LNCAP (cell line): ENCODE results near the gene ANKRD30A.

Experiments
- TF ChIP-seq, protein P1 (sequence below): fragments of 450-650 bp; IDR thresholded peaks from 2 replicates; pipeline ENCODE4 v1.5.1; 2017; ENCODE audit warnings: mild to moderate bottlenecking

The ANKRD30A gene, protein sequence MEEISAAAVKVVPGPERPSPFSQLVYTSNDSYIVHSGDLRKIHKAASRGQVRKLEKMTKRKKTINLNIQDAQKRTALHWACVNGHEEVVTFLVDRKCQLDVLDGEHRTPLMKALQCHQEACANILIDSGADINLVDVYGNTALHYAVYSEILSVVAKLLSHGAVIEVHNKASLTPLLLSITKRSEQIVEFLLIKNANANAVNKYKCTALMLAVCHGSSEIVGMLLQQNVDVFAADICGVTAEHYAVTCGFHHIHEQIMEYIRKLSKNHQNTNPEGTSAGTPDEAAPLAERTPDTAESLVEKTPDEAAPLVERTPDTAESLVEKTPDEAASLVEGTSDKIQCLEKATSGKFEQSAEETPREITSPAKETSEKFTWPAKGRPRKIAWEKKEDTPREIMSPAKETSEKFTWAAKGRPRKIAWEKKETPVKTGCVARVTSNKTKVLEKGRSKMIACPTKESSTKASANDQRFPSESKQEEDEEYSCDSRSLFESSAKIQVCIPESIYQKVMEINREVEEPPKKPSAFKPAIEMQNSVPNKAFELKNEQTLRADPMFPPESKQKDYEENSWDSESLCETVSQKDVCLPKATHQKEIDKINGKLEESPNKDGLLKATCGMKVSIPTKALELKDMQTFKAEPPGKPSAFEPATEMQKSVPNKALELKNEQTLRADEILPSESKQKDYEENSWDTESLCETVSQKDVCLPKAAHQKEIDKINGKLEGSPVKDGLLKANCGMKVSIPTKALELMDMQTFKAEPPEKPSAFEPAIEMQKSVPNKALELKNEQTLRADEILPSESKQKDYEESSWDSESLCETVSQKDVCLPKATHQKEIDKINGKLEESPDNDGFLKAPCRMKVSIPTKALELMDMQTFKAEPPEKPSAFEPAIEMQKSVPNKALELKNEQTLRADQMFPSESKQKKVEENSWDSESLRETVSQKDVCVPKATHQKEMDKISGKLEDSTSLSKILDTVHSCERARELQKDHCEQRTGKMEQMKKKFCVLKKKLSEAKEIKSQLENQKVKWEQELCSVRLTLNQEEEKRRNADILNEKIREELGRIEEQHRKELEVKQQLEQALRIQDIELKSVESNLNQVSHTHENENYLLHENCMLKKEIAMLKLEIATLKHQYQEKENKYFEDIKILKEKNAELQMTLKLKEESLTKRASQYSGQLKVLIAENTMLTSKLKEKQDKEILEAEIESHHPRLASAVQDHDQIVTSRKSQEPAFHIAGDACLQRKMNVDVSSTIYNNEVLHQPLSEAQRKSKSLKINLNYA (N-terminal part only)

DNA sequence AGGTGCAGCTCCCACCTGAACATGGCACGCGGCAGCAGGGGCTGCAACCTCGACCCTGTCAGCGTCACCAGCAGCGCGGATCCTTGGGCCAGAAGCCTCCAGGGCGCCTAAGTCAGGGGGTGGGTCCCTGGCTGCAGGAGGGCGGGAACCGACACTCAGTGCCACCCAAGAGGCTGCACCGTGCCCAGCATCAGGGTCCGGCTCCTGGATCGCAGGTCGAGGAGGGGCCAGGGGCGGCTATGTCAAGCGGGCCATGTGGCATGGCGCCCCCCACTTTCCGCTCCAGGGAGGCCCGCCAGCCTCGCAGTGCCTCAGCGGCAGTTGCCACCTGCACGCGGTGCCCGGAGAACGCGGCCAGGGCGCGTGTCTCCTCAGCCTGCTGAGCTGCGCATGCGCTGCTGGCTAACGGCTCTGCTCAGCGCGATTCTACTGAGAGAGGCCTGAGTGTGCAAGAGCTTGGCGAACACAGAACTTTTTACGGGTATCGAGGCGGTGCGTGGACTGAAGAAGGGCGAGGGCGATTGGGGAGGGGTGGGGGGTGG is at the start of gene ANKRD30A:
TSS of gene ANKRD30A (plus strand) at position 408 of the 542 bp plus-strand sequence. CDS start 190 bp downstream, outside the sequence.
- TF ChIP-seq, protein P1, sequence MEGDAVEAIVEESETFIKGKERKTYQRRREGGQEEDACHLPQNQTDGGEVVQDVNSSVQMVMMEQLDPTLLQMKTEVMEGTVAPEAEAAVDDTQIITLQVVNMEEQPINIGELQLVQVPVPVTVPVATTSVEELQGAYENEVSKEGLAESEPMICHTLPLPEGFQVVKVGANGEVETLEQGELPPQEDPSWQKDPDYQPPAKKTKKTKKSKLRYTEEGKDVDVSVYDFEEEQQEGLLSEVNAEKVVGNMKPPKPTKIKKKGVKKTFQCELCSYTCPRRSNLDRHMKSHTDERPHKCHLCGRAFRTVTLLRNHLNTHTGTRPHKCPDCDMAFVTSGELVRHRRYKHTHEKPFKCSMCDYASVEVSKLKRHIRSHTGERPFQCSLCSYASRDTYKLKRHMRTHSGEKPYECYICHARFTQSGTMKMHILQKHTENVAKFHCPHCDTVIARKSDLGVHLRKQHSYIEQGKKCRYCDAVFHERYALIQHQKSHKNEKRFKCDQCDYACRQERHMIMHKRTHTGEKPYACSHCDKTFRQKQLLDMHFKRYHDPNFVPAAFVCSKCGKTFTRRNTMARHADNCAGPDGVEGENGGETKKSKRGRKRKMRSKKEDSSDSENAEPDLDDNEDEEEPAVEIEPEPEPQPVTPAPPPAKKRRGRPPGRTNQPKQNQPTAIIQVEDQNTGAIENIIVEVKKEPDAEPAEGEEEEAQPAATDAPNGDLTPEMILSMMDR, result no peak

DNA sequence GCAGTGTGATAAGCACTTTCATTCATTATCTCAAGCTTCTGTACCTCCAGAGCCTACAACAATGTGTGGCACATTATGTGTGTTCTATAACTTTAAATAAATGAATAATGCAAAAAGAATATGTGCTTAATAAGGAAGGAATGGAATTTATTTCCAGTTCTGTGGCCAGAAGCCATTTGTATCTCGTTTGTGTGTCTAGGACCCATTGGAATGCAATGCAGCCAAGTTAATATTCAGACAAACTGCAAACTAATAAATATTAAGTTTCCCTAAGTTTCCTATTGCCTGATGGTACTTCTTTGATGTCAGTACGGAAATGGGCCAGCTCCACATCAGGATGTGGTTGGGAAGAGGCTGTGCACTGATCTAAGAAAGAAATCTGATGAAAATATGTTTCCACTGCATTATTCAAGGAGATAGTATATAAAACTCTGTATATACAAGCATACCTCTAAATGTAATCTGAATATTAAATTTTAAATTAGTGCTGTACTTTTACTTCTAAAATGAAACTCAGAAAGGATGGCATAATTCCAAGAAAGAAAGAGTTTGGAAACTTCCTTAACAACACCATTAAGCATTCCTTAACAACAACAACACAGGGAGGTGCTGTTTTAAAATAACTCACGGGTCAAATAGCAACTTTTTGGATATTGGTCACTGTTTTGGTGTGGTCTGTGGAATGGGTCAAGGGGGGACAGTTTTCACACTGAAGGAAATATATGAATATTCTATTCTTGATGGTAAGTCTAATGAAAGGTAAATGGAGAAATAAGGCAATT is 29.4 kb upstream of the ANKRD30A start:
- TF ChIP-seq, protein P1, result no peak

DNA sequence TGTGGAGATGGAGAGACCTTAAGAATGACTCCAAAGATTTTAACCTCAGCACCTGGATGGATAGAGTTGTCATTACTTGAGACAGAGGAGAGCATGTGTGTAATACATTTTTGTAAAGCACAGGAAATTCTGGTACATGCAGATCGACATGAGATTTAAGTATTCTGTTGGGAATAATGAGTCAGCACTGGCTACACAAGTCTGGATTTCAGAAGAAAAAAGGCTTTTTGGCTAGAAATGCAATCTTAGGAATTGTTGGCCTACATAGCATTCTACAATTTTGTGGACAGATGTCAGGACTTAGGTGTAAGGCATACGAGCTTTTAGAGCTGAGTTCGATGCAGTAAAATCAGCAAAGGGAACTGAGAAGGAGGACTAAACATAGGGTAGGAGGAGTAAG is 24.1 kb upstream of the ANKRD30A start:
- TF ChIP-seq, protein P1, result no peak

DNA sequence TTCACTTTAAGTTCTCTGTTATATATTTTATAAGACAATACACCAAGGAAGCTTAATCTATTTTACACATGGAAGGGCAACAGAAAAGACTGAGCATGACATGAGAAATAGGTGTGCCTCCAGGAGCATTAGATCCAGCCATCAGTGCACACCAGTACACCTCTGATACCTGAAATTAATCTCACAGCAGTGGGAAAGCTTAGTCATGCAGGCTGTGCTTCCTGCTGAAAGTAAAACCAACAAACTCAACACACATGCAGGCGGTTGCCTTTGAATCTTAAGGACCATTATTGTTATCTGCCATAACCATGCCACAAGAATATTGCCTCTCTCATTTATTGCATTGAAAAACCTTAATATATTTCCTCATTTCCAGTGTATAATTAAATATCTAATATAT is 16.4 kb upstream of the ANKRD30A start:
- TF ChIP-seq, protein P1, result no peak

DNA sequence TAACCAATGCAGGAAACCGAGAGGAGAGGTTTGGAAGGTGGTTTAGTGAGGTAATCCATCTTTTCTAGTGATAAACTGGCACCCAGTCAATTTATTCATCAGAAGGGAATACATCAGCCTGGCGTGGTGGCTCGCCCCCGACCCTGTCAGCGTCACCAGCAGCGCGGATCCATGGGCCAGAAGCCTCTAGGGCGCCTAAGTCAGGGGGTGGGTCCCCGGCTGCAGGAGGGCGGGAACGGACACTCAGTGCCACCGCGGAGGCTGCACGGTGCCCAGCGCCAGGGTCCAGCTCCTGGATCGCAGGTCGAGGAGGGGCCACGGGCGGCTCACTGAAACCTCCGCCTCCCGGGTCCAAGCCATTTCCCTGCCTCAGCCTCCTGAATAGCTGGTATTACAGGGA is 866 bp upstream of the ANKRD30A start:
- TF ChIP-seq, protein P1, result no peak

DNA sequence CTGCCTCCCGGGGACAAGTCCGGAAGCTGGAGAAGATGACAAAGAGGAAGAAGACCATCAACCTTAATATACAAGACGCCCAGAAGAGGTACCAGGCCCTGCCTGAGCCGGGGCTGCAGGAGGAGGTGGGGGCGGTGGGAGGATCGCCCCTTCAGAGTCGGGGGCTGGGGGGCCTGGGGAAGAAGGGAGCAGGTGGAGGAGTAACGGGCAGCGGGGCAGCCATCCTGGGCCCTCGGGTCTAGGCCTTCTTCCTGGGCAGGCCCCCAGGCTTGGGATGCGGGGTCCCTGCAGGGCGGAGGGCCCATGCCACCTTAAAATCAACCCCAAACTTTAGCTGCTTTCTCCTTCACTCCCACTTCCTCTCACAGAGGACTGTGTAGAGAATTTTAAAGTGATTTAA is 523 bp downstream of the ANKRD30A start:
- TF ChIP-seq, protein P1, result no peak
